GM20431 (cell line): ENCODE results near the gene MAMLD1.

Experiments
- in situ Hi-C: fragments of 300-500 bp; cut with MseI, MboI; formaldehyde crosslinking; loops from one replicate; pipeline ENCODE4 v1.15.0; 2020; ENCODE audit warnings: low sequenced_read_pairs; ENCODE audit not compliant: unreplicated experiment

MAMLD1 gene

GRCh38 chrX:150517303-150517910, 154.3 kb downstream of the MAMLD1 start:
- in situ Hi-C loops: no loop called here

- in situ Hi-C loops: no loop called here
Measured at GRCh38 chrX:150522494-150522893, 159.4 kb downstream of the MAMLD1 start.

GRCh38 chrX:150525061-150525919, 162.2 kb downstream of the MAMLD1 start:
- in situ Hi-C loops: no loop called here

GRCh38 chrX:150526692-150527091, 163.6 kb downstream of the MAMLD1 start:
- in situ Hi-C loops: no loop called here

GRCh38 chrX:150527108-150527507, 164.0 kb downstream of the MAMLD1 start:
- in situ Hi-C loops: no loop called here

- in situ Hi-C loops: no loop called here
Measured at GRCh38 chrX:150529587-150529986, 166.5 kb downstream of the MAMLD1 start.

GRCh38 chrX:150530821-150531220, 167.7 kb downstream of the MAMLD1 start:
- in situ Hi-C loops: no loop called here

- in situ Hi-C loops: no loop called here
Measured at GRCh38 chrX:150531467-150531866, 168.3 kb downstream of the MAMLD1 start.

- in situ Hi-C loops: no loop called here
Measured at GRCh38 chrX:150533863-150534262, 170.7 kb downstream of the MAMLD1 start.

GRCh38 chrX:150536455-150537116, 173.5 kb downstream of the MAMLD1 start:
- in situ Hi-C loops: no loop called here

- in situ Hi-C loops: no loop called here
Measured at GRCh38 chrX:150537851-150538250, 174.7 kb downstream of the MAMLD1 start.

- in situ Hi-C loops: no loop called here
Measured at GRCh38 chrX:150540965-150541364, 177.8 kb downstream of the MAMLD1 start.

GRCh38 chrX:150542846-150543229, 179.7 kb downstream of the MAMLD1 start:
- in situ Hi-C loops: no loop called here

- in situ Hi-C loops: no loop called here
Measured at GRCh38 chrX:150543230-150544155, 180.4 kb downstream of the MAMLD1 start.

- in situ Hi-C loops: no loop called here
Measured at GRCh38 chrX:150544222-150544787, 181.2 kb downstream of the MAMLD1 start.

GRCh38 chrX:150544835-150545770, 182.0 kb downstream of the MAMLD1 start:
- in situ Hi-C loops: no loop called here

GRCh38 chrX:150546711-150547153, 183.6 kb downstream of the MAMLD1 start:
- in situ Hi-C loops: no loop called here

GRCh38 chrX:150547375-150548115, 184.4 kb downstream of the MAMLD1 start:
- in situ Hi-C loops: no loop called here
